ENCODE results near the gene FKBP11.

DNA sequence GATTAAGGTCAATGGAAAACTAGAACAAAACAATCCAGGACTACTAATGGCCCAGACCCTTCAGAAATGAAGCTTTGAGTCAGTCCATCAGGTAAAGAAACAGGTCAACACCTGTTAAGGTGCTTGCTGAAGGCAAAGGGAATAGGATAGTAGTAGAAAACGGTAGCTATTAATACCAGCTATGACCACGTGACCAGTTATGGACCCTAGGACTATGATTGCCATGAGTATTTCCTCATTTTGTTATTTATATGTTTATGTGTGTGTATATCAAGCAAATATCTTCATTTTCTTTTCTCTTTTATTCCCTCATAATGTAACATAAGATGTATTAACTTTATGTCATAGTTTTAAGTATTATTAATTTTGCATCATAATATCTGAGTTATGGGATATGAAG lies 25.6 kb downstream of the FKBP11 start:
- TF ChIP-seq KLF17 (tag by site-specific recombination; IDR thresholded peaks at IDR 0.05) (no peak), ZNF621 (tag by site-specific recombination; IDR thresholded peaks at IDR 0.05) (no peak), ZNF211 (tag by site-specific recombination; IDR thresholded peaks at IDR 0.05; ENCODE audit: low read depth) (no peak), GLIS2 (tag by site-specific recombination; IDR thresholded peaks at IDR 0.05) (no peak), ZNF704 (tag by site-specific recombination; IDR thresholded peaks at IDR 0.05) (no peak), ZNF48 (tag by site-specific recombination; IDR thresholded peaks at IDR 0.05) (no peak), ZBTB6 (tag by site-specific recombination; IDR thresholded peaks at IDR 0.05) (no peak), ZNF121 (tag by site-specific recombination; IDR thresholded peaks at IDR 0.05) (no peak), ZNF341 (tag by site-specific recombination; IDR thresholded peaks at IDR 0.05; ENCODE audit: low read depth) (no peak)
- TF ChIP-seq, protein P1, sequence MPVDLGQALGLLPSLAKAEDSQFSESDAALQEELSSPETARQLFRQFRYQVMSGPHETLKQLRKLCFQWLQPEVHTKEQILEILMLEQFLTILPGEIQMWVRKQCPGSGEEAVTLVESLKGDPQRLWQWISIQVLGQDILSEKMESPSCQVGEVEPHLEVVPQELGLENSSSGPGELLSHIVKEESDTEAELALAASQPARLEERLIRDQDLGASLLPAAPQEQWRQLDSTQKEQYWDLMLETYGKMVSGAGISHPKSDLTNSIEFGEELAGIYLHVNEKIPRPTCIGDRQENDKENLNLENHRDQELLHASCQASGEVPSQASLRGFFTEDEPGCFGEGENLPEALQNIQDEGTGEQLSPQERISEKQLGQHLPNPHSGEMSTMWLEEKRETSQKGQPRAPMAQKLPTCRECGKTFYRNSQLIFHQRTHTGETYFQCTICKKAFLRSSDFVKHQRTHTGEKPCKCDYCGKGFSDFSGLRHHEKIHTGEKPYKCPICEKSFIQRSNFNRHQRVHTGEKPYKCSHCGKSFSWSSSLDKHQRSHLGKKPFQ (tag by site-specific recombination; IDR thresholded peaks at IDR 0.05) = no peak
- TF ChIP-seq, protein P2, sequence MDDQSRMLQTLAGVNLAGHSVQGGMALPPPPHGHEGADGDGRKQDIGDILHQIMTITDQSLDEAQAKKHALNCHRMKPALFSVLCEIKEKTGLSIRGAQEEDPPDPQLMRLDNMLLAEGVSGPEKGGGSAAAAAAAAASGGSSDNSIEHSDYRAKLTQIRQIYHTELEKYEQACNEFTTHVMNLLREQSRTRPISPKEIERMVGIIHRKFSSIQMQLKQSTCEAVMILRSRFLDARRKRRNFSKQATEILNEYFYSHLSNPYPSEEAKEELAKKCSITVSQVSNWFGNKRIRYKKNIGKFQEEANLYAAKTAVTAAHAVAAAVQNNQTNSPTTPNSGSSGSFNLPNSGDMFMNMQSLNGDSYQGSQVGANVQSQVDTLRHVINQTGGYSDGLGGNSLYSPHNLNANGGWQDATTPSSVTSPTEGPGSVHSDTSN (CRISPR knock-in tag; IDR thresholded peaks at IDR 0.05) = no peak
- TF ChIP-seq, protein P3, sequence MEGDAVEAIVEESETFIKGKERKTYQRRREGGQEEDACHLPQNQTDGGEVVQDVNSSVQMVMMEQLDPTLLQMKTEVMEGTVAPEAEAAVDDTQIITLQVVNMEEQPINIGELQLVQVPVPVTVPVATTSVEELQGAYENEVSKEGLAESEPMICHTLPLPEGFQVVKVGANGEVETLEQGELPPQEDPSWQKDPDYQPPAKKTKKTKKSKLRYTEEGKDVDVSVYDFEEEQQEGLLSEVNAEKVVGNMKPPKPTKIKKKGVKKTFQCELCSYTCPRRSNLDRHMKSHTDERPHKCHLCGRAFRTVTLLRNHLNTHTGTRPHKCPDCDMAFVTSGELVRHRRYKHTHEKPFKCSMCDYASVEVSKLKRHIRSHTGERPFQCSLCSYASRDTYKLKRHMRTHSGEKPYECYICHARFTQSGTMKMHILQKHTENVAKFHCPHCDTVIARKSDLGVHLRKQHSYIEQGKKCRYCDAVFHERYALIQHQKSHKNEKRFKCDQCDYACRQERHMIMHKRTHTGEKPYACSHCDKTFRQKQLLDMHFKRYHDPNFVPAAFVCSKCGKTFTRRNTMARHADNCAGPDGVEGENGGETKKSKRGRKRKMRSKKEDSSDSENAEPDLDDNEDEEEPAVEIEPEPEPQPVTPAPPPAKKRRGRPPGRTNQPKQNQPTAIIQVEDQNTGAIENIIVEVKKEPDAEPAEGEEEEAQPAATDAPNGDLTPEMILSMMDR (tag by site-specific recombination; IDR thresholded peaks at IDR 0.05) = no peak
- TF ChIP-seq, protein P4, sequence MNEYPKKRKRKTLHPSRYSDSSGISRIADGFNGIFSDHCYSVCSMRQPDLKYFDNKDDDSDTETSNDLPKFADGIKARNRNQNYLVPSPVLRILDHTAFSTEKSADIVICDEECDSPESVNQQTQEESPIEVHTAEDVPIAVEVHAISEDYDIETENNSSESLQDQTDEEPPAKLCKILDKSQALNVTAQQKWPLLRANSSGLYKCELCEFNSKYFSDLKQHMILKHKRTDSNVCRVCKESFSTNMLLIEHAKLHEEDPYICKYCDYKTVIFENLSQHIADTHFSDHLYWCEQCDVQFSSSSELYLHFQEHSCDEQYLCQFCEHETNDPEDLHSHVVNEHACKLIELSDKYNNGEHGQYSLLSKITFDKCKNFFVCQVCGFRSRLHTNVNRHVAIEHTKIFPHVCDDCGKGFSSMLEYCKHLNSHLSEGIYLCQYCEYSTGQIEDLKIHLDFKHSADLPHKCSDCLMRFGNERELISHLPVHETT (tag by site-specific recombination; IDR thresholded peaks at IDR 0.05) = no peak

All from HEK293 (cell line).